OCI-LY1 (cell line): ENCODE results near the gene IFI16.

Source experiments
- CTCF ChIP-seq: fragments of 200-600 bp; sonication (generic), shearing (Covaris generic); IDR thresholded peaks from 2 replicates; pipeline ENCODE4 v1.5.1; 2017; ENCODE audit warnings: mild to moderate bottlenecking, antibody characterized with exemption, low read length, moderate library complexity, mixed read lengths
- EZH2 ChIP-seq: fragments of 200-600 bp; sonication (generic), shearing (Covaris generic); IDR thresholded peaks from 2 replicates; pipeline ENCODE4 v1.8.0; 2017; ENCODE audit warnings: borderline replicate concordance, mixed run types, mild to moderate bottlenecking, antibody characterized with exemption, low read length, moderate library complexity, mixed read lengths

- no peak for TF ChIP-seq CTCF
- no peak for TF ChIP-seq EZH2
These were observed 73.3 kb downstream of the IFI16 start for GRCh38 chr1:159083013-159083412.
